22Rv1 (cell line): ENCODE measurements around the gene JAKMIP2.

Experiments used
- ZFX ChIP-seq: fragments of 450-650 bp; IDR thresholded peaks from 2 replicates; pipeline ENCODE4 v1.6.1; 2017; ENCODE audit warnings: antibody characterized with exemption, borderline replicate concordance
- TF ChIP-seq, protein P1 (sequence below): fragments of 450-650 bp; IDR thresholded peaks from 2 replicates; pipeline ENCODE4 v1.5.1; 2017; ENCODE audit warnings: mild to moderate bottlenecking

DNA sequence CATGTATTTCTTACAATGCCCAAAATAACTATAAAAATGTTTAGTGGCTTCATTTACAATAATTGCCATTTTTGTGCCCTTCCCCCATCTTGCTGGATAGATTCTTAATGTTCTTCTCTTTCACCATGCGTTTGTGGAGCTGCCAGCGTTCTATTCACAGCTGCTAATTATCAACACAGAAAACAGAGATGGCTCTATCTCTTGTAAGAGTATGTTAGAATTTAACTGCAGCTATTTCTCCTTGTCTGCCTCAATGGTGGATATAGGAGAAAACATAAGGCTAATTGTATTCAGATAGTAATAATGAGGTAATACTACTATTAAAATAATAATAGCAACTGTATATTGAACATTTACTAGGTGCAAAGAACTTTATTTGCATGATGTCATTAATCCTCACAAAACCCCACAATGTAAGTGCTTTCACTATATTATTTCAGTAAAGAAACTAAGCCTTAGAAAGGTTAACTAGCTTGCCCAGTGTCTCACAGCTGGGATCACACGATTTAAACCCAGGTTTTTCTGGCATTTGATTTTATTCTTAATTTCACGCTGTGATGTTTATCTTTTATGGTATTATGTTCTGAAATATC is 50.1 kb downstream of the JAKMIP2 start:
- TF ChIP-seq, protein P1, sequence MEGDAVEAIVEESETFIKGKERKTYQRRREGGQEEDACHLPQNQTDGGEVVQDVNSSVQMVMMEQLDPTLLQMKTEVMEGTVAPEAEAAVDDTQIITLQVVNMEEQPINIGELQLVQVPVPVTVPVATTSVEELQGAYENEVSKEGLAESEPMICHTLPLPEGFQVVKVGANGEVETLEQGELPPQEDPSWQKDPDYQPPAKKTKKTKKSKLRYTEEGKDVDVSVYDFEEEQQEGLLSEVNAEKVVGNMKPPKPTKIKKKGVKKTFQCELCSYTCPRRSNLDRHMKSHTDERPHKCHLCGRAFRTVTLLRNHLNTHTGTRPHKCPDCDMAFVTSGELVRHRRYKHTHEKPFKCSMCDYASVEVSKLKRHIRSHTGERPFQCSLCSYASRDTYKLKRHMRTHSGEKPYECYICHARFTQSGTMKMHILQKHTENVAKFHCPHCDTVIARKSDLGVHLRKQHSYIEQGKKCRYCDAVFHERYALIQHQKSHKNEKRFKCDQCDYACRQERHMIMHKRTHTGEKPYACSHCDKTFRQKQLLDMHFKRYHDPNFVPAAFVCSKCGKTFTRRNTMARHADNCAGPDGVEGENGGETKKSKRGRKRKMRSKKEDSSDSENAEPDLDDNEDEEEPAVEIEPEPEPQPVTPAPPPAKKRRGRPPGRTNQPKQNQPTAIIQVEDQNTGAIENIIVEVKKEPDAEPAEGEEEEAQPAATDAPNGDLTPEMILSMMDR: no peak
- no peak for TF ChIP-seq ZFX
